Progenitor cell of endocrine pancreas (in vitro differentiated cells): ENCODE measurements around the gene NKAIN2. TPM values are rescaled to one million over a fixed set of nuclear protein-coding genes. Genes with fewer than 3 reads are reported as not detected.
A peak's percentile ranks its signal among the peaks of the same experiment; 100 is the strongest.

Experiments used
- DNase-seq: peaks from one replicate; pipeline ENCODE4 v3.0.0; 2021; ENCODE audit warnings: low spot score; ENCODE audit not compliant: unreplicated experiment
- H3K27ac Mint-ChIP-seq: 2 replicates; pipeline ENCODE4 v1.8.0; 2021; ENCODE audit warnings: mild to moderate bottlenecking, moderate library complexity, mixed read lengths
- H3K27me3 Mint-ChIP-seq: 2 replicates; pipeline ENCODE4 v1.8.0; 2021; ENCODE audit warnings: mixed read lengths
- H3K36me3 Mint-ChIP-seq: 2 replicates; pipeline ENCODE4 v1.8.0; 2022; ENCODE audit warnings: mixed read lengths; ENCODE audit not compliant: insufficient read depth
- H3K4me1 Mint-ChIP-seq: 2 replicates; pipeline ENCODE4 v1.8.0; 2021; ENCODE audit warnings: low read depth, mixed read lengths
- H3K4me3 Mint-ChIP-seq: 2 replicates; pipeline ENCODE4 v1.8.0; 2021; ENCODE audit warnings: low read depth, mild to moderate bottlenecking, moderate library complexity, mixed read lengths
- H3K9me3 Mint-ChIP-seq: 2 replicates; pipeline ENCODE4 v1.8.0; 2021; ENCODE audit warnings: low read depth, mixed read lengths
- CTCF ChIP-seq: fragments of 200-600 bp; sonication (generic); IDR thresholded peaks from one replicate; pipeline ENCODE4 v1.5.0; 2021; ENCODE audit warnings: antibody characterized with exemption, mild to moderate bottlenecking; ENCODE audit not compliant: unreplicated experiment
- total RNA-seq: library from RNA; stranded (reverse); gene quantifications from 2 replicates; pipeline ENCODE4 v1.2.1, GENCODE V29; 2021

NKAIN2 gene
- total RNA-seq, 1 donor from 2014 or later = 2.5 TPM

GRCh38 chr6:124056407-124057334 lies 253.0 kb downstream of the NKAIN2 start:
- Mint-ChIP-seq H3K9me3 (peaks cover 6% of the 10 kb centered on the region), H3K36me3 (no peaks in the 10 kb centered on the region), H3K4me3 (peak overlapping the region; percentile 22), H3K4me1 (peaks cover 38% of the 10 kb centered on the region), H3K27me3 (peaks cover 8% of the 10 kb centered on the region), H3K27ac (peak overlapping the region; percentile 62)
- no peak for DNase-seq
- no peak for TF ChIP-seq CTCF

- peak overlapping the region; percentile 22 for H3K4me3 Mint-ChIP-seq
- peaks cover 4% of the 10 kb centered on the region for H3K9me3 Mint-ChIP-seq
- DNase-seq = no peak
- H3K4me1 Mint-ChIP-seq = peaks cover 39% of the 10 kb centered on the region
- H3K27ac Mint-ChIP-seq = peak overlapping the region; percentile 62
- H3K36me3 Mint-ChIP-seq = no peaks in the 10 kb centered on the region
- TF ChIP-seq CTCF = no peak
- H3K27me3 Mint-ChIP-seq = peaks cover 8% of the 10 kb centered on the region
Measured at GRCh38 chr6:124057461-124057860, 253.8 kb downstream of the NKAIN2 start.

DNA sequence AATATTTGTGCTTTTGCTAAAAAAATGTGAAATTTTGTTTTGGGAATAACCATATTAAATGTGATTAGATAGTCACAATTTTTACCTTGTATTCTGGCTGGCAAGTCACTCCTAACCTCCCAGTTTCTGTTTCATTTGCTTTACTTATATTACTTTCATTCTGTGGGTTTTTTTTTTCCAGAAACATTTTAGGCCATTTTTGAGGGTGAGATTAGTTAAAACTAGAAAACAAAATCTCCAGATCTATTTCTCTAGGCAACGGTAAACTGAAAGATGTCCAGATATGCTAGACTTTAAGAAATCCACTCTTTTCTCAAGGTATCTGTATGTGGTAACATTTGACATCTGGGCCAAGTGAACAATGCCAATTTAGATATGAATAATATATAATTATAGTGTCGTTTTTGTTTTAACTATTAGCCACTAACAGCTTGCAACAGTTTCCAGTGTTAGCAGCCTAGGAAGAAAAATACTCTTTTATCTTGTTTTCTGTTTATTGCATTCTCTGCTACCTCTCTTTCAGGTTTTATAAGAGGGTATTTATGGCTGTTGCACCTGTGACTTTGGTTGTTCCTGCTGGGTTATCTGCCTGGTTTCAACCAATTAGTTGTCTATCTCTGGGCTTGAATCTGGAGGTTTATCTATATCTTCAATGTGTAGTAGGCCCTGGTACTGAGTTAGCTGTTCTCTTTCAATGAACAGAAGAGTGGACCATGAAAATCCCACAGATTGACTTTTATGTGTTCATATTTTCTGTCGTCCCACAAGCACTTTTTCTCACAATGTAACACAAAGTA lies 260.9 kb downstream of the NKAIN2 start:
- no peak for TF ChIP-seq CTCF
- Mint-ChIP-seq H3K27ac (no peak overlapping the region), H3K4me3 (no peak overlapping the region), H3K4me1 (peaks cover 3% of the 10 kb centered on the region), H3K27me3 (peaks cover 3% of the 10 kb centered on the region), H3K9me3 (no peaks in the 10 kb centered on the region), H3K36me3 (no peaks in the 10 kb centered on the region)
- DNase-seq = no peak

DNA sequence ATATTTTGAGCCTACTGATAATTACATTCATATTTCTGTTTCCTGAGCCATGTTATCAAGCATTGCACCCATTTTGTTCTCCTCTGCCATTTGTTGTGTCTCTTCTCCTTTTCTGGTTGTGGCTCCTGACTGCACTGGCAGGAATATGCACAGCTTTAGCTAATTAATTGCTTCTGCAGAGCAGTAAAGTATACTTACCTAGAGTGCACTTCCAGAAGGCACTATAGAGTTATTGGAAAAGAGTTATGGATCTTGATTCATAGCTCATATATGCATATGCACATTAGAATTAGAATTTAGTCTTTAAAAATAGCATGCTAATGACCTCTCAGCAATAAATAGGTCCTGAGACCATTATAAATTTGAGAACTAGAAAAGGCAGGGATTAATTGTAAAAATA lies 262.6 kb downstream of the NKAIN2 start:
- H3K36me3 Mint-ChIP-seq = peaks cover 1% of the 10 kb centered on the region
- TF ChIP-seq CTCF = no peak
- peaks cover under 1% of the 10 kb centered on the region for H3K9me3 Mint-ChIP-seq
- no peak overlapping the region for H3K27ac Mint-ChIP-seq
- H3K4me1 Mint-ChIP-seq = peaks cover 3% of the 10 kb centered on the region
- DNase-seq = no peak
- no peak overlapping the region for H3K4me3 Mint-ChIP-seq
- no peaks in the 10 kb centered on the region for H3K27me3 Mint-ChIP-seq

- no peak for TF ChIP-seq CTCF
- DNase-seq = no peak
- Mint-ChIP-seq H3K36me3 (peaks cover 1% of the 10 kb centered on the region), H3K4me3 (no peak overlapping the region), H3K27ac (no peak overlapping the region), H3K4me1 (no peaks in the 10 kb centered on the region), H3K9me3 (peaks cover 5% of the 10 kb centered on the region), H3K27me3 (no peaks in the 10 kb centered on the region)
Measured at GRCh38 chr6:124066946-124067552, 263.4 kb downstream of the NKAIN2 start.
